Umbilical cord (tissue), 2 donors: ENCODE data around the gene MOB1B. TPM values are rescaled to one million over a fixed set of nuclear protein-coding genes. Genes with fewer than 3 reads are reported as not detected.
"Not testable (repeated sequence)": the region's sequence is repeated elsewhere in the genome, so short reads cannot be mapped to it uniquely, and the experiment has no call there.

Experiments
- DNase-seq: peaks from one replicate; pipeline ENCODE4 v3.0.0-alpha.2; 2015; ENCODE audit warnings: low spot score
- total RNA-seq: library from RNA; depleted of rRNA; stranded (reverse); fragments of >200 nt; gene quantifications from one replicate; pipeline ENCODE4 v1.2.3, GENCODE V29; 2014; ENCODE audit warnings: low replicate concordance; ENCODE audit not compliant: insufficient read depth

The MOB1B gene
- total RNA-seq, 1 donor from 2014 or later = 20.5 TPM

DNA sequence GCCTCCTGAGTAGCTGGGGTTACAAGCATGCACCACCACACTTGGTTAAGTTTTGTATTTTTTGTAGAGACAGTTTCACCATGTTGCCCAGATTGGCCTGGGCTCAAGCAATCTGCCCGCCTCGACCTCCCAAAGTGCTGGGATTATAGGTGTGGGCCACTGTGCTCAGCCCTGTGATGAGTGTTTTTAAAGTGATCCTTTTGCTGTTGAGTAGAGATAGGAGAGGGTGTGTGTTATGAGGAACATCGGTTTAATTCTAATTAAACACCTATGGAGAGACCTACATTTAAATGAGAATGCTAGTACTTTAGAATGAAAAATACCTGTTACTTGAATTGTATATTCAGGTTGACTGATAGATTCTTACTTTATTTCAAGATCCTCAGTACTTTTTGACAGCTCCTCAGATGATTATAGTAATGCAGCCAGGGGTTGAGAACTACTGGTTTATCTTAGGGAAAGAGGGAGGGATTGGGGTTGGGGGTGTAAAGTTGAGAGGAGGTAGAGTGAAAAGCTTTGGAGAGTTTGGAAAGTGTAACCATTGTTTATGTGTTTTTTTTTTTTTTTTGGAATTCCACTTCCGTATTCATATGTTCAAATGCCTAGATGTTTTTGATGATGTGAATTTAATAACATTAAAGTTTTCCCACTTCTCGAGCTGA is 54.5 kb downstream of the MOB1B start:
- no peak for DNase-seq

DNA sequence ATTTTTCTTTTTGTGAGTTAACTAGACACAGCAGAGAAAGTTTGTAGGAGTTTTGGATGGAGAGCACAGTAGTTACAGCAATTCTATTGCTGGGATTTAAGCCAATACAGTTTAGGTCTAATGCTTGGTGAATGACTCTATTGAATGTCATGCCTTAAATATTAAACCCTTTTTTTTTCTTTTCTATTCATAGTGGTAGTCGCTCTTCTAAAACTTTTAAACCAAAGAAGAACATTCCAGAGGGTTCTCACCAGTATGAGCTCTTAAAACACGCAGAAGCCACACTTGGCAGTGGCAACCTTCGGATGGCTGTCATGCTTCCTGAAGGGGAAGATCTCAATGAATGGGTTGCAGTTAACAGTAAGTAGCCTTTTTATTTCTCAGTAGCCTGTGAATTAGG is 56.5 kb downstream of the MOB1B start:
- DNase-seq = peak; percentile 22

DNA sequence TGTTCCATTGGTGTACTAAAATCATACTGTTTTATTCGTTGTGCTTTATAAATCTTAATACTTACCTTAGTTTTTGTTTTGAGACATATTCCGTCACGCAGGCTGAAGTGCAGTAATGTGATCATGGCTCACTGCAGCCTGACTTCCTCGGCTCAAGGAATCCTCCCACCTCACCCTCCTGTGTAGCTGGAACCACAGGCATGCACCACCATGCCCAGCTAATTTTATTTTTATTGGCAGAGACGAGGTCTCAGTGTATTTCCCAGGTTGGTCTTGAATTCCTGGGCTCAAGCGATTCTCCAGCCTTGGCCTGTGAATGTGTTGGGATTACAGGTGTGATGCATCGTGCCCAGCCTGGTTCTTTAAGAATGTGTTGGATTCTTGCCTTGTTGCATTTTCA is 66.9 kb downstream of the MOB1B start:
- DNase-seq = no peak

DNA sequence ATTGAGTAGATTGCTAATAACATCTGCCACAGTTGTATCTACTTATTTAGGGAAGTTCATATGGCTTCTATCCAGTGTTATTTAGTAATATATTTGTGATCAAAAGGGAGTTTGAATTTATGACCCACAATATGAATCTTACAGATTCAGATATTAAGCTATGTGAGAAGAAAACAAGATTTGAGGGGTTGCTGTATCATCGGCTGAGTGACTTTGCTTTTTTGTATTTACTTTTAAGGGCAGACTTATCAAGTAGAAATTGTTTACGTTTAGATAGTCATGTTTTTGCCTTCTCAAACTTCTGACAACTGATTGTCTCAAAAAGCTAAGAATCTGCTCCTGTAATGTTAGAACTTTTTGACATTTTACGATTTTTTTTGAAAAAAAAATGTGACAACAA is 74.1 kb downstream of the MOB1B start:
- DNase-seq = no peak

DNA sequence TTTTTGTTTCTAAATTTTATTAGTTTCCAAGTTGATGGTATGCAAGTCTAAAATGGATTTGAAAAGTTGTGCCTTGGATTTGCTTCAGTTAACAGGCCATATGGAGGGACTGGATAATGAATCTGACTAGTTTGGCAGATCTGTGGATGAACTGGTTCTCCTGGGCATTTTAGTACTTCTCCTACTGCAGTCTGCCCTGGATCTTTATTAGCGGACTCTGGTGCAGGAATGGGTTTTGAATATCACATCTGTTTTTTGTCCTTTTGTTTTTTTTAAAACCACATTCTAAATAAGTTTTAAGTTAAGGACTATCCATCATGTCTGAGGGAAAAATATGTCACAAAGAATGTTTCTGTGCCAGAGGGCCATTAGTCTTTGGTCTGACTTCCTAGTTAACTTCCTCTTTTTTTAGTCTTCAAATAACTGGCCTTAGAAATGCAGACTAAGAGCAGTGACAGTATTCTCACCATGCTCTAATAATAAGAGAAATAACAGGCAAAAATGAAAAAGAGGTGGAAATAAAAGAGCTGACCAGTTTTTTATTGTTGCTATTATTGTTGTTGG is 77.4 kb downstream of the MOB1B start:
- peak; percentile 10 for DNase-seq

DNA sequence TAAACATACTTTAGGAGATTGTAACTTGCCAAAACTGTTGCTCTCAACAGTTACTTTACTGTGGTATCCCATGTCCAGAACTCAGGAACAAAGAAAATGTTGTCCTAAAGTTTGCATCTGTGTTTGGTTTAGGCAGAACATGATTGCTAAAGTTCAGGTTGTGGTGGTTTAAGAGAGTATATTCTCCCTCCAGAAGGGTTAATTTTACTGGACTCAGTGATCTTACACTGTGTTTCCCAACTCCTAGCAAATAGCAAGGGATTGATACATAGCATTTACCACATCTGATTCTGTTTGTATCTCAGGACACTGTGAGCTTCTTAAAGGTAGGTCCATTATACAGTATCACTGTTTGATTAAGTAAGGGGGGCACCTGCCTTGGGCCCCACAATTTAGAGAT is 78.0 kb downstream of the MOB1B start:
- DNase-seq = no peak

DNA sequence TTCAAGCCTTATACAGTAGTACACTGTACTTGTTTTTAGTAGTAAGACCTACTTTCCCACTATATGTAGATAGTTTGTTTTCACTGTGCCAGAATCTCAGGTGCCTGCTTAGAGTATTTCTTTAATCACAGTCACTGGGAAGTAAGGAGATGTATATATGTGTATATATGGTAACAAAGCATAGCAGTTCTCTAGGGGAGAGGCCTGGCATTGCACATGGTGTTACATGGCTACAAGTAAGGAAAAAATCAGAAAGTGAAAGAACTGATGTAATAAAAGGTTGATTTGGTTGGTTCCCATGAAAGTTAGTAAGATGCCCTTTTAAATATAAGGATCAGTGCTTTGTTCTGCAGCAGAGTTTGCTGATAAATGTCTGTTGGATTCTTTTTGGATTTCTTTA is 81.9 kb downstream of the MOB1B start:
- no peak for DNase-seq

DNA sequence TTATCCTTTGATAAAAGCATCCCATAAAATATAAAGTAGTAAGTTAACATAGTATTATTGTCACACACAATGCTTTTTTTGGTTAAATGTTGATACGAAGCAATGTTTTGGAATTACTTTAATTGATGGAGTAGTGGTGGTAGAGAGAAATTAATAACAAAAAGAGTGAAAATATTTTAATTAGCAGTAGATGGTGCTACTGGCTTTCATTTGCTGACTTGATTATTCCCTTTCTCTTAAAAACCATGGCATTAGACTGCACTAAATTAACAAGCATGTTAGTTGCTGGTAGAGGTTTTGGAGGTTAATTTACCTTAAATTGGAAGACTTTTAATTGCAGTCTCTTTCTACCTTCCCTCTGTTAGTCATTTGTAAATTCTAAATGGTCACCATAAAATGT is 82.4 kb downstream of the MOB1B start:
- no peak for DNase-seq

DNA sequence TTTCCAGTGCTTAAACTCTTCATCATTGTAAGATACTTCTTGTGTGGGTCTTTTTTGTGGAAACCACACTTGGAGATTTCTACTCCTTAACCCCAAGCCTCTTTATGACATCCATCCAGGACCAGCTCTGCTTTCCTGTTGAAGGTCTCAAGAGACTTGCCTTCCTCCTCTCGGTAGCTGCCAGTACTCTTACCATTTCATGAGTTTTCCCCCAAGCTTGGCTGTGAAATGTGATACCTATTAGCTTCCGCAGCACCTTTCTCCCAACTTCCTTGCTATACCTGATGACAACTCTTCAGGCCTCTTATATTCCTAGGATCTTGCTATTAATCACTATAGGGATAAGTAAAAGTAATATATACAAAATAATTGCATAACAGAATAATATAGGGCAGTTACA is 89.4 kb downstream of the MOB1B start:
- no peak for DNase-seq

DNA sequence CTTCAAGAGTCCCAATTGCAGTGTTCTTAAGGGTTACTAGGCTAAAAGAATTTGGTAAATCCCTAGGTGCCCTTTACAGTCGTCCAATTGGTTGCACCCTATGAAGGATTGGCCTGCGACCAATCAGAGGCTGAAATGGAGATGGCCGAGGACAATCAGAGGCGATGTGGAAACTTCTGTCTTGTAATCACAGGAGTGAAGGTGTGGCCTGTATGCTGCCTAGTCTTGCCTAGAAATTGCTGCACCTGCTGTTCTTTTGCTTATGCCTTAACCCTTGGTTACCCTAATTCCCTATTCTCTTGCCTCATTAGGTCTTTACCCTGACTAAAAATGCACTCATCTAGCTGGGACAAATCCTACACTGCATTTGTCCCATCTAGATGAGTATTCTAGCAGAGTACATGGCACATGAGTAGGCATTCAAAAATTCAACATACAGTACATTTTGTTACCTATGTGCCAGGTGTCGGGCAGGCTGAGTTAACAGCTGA is 90.3 kb downstream of the MOB1B start:
- DNase-seq = peak; percentile 7

DNA sequence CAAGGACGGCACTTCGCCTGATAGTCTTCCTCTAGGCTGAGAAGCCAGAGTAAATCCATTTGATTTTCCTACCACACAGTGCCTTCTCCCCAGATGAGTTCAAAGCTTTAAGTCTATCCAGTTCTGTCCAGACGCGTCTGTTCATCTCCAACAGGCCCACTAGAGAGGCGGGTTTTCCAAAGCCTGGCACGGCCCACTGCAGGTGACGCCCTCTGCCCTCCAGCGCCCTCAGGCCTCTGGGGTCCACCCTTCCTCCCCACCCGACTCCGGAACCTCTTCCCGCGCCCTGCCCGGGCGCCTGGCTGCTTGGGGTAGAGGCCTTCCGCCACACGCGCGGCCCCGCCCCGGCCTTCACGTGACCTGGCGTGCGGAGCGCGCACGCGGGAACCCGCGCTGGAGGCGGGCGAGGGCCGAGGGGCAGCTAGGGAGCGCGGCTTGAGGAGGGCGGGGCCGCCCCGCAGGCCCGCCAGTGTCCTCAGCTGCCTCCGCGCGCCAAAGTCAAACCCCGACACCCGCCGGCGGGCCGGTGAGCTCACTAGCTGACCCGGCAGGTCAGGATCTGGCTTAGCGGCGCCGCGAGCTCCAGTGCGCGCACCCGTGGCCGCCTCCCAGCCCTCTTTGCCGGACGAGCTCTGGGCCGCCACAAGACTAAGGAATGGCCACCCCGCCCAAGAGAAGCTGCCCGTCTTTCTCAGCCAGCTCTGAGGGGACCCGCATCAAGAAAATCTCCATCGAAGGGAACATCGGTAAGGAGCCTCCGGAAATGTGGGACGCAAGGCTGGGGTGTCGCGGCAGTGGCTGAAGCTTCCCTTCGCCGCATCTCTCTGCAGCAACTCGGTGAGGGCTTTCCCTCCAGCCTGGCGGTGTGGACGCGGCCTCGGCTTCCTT is 91.3 kb downstream of the MOB1B start, which contains the start of gene DCK:
TSS of gene DCK (plus strand) at position 469 of the 888 bp plus-strand sequence. CDS start at position 656, 187 bp downstream.
- DNase-seq = peak; percentile 96

DNA sequence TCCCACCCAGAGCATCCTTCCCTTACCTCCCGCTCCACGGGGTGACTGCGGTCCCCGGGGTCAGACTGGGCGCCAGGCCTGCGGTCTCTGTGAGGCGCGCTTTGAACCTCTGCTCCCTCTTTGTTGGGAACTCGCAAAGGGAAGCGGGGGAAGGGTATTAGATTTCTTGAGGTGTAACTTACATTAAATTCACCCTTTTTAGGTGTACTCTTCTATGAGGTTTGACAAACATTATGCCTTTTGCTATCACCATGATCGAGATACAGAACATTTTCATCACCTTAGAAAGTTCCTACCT is 91.8 kb downstream of the MOB1B start:
- DNase-seq = no peak

DNA sequence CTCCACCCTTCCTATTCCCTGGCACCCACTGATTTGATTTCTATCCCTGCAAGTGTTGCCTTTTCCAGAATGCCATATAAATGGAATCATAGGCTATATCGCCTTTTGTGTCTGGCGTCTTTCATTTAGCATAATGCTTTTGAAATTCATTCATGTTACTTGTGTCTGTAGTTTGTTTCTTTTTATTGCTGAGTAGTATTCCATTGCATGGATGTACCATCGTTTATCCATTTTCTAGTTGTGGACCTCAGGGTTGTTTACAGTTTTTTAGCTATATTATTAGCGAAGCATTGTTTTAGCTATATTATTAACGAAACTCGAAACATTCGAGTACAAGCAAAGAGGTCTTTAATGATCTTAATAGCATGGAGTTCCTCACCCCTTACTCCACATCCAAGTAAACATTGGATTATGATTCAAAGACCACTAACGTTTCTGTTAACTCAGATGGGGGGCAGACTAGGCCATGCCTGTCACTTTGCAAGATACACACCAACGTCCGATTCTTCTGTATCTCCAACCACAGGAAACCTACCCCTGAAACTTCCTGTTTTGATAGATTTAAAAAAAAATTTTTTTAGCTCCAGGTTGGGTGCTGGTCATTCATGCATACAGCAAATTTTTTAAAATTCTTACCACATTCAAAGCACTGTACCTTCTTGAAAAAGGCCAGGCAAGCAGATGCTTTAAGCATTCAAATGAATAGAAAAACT is 92.4 kb downstream of the MOB1B start:
- DNase-seq = no peak

DNA sequence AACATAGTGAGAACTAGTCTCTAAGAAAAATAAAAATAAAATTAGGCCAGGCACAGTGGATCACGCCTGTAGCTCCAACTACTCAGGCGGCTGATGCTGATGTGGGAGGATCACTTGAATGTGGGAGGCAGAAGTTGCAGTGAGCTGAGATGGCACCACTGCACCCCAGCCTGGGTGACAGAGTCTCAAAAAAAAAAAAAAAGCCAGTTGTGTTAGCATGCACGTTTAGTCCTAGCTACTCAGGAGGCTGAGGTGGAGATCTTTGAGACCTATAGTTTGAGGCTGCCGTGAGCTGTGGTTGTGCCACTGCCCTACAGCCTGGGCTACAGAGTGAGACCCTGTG is 93.8 kb downstream of the MOB1B start:
- DNase-seq = no peak

DNA sequence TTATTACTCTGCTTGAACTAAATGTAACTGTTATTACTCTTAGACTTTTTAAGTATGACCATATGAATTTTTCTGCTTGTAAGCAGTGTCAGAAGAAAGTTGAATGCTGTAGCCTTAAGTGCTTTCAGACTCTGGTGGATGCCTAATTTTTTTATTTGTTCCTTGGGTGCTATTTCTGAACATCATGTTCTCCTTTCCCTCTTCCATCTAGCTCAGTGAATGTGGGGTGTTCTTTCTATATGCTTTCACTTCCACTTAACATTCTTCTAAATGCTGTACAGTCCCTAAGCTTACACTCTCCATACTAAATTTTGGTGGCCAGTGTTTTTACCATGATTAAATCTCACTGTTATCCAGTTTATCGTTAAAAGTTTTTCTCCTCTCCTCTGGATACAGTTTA is 94.9 kb downstream of the MOB1B start:
- DNase-seq = no peak

DNA sequence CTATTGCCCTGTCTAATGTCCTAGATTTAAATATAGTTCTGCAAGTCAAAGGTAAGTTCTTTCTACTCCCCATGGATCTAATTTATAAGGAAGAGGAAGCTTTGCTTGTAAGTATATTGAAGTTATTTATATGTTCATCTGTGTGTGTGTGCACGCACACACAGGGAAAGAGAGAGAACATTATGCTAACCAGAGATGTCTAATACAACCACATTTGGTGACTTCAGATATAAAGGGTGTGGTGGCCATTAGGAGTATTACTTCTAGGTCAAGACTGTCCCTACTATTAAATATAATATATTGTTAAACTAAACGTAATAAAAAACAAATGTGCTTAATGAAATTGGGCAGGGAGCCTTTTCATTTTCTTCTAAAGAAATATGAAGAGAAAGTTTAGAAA is 95.4 kb downstream of the MOB1B start:
- no peak for DNase-seq

DNA sequence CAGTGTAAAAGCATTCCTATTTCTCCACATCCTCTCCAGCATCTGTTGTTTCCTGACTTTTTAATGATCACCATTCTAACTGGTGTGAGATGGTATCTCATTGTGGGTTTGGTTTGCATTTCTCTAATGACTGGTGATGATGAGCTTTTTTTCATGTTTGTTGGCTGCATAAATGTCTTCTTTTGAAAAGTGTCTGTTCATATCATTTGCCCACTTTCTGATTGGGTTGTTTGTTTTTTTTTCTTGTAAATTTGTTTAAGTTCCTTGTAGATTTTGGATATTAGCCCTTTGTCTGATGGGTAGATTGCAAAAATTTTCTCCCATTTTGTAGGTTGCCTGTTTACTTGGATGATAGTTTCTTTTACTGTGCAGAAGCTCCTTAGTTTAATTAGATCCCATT is 97.5 kb downstream of the MOB1B start:
- not testable (repeated sequence) for DNase-seq

DNA sequence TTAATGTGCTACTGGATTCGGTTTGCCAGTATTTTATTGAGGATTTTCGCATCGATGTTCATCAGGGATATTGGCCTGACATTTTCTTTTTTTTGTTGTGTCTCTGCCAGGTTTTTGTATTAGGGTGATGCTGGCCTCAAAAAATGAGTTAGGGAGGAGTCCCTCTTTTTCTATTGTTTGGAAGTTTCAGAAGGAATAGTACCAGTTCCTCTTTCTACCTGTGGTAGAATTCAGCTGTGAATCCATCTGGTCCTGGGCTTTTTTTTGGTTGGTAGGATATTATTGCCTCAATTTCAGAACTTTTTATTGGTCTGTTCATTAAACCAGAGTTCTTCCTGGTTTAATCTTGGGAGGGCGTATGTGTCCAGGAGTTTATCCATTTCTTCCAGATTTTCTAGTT is 99.2 kb downstream of the MOB1B start:
- DNase-seq = not testable (repeated sequence)

DNA sequence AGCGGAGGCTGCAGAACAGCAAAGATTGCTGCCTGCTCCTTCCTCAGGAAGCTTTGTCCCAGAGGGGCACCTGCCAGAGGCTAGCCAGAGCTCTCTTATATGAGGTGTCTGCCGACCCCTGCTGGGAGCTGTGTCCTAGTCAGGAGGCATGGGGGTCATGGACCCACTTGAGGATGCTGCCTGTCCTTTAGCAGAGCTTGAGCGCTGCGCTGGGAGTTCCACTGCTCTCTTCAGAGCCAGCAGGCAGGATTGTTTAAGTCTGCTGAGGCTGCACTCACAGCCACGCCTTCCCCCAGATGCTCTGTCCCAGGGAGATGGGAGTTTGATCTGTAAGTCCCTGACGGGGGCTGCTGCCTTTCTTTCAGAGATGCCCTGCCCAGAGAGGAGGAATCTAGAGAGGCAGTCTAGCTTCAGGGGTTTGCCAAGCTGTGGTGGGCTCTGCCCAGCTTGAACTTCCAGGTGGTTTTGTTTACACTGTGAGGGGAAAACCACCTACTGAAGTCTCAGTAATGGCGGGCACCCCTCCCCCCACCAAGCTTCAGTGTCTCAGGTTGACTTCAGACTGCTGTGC is 102.2 kb downstream of the MOB1B start:
- no peak for DNase-seq

DNA sequence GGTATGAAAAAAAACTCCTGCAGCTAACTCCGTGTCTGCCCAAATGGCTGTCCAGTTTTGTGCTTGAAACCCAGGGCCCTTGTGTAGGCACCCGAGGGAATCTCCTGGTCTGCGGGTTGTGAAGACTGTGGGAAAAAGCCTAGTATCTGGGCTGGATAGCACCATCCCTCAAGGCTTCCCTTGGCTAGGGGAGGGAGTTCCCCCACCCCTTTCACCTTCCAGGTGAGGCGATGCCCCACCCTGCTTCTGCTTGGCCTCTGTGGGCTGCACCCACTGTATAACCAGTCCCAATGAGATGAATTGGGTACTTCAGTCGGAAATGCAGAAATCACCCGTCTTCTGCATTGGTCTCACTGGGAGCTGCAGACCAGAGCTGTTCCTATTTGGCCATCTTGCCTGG is 102.9 kb downstream of the MOB1B start:
- not testable (repeated sequence) for DNase-seq

DNA sequence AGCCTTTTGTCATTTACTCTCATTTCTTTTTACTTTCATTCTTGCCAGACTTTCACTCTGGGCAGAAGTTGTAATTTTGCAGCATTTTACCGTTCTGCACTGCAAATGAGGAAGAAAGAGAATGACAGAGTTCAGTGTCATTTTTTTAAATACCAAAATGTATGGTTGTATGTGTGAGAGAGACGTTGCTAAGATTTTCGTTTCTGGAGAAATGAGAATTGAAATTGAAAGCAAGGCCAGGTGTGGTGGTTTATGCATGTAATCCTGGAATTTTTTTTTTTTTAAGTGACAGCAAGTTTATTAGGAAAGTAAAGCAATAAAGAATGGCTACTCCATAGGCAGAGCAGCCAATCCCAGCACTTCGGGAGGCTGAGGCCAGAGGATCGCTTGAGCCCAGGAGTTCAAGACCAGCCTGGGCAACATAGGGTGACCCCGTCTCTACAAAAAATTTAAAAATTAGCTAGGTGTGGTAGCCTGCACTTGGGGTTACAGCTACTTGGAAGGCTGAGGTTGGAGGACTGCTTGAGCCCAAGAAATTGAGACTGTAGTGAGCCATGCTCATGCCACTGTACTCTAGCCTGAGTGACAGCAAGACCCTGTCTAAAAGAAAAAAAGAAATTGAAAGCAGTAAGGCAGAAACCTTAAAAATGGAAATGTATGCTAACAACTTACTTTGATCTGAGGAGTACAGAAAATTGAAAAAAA is 104.2 kb downstream of the MOB1B start:
- DNase-seq = no peak
